ENCODE results near the gene YWHAB.

YWHAB gene

DNA sequence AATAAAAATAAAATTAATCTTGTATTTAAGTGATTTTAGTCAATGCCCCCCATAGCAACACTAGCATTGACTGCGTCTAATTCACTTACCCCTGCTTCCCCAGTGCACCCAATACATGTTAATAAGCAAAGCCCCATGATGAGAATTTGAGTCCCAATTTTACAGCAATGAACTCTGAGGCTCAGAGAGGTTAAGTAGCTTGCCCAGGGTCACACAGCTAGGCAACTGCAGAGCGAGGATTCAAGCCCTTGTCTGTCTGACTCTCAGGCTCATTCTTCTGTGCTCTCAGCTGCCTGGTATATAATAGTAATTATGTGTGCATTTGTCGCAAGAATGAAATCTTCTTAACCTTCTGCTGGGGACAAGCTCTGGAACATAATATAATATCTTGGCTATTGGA, 32.8 kb downstream of the YWHAB start:
- no peak overlapping the region for H3K27ac ChIP-seq
- TF ChIP-seq ZFX (IDR thresholded peaks at IDR 0.05) (no peak), CTCF (conservative IDR thresholded peaks at IDR 0.05) (no peak)

DNA sequence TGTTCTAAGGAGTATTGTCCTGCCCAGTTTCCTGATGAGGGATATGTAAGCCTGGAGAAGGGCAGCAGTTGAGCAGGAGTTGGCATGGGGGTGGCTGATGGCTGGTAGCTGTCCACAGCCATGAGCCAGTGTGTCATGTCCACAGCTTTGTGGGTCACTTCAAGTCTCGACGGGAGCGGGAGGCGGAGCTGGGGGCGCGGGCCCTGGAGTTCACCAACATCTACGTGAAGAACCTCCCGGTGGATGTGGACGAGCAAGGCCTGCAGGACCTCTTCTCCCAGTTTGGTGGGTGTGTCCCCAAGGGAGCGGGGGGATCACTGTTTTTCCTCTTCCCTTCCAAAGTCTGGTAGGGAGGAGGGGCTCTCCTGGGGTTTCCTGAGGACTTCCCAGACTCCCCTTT, 33.3 kb downstream of the YWHAB start:
- no peak overlapping the region for H3K27ac ChIP-seq
- TF ChIP-seq CTCF (conservative IDR thresholded peaks at IDR 0.05) (no peak), ZFX (IDR thresholded peaks at IDR 0.05) (no peak)

DNA sequence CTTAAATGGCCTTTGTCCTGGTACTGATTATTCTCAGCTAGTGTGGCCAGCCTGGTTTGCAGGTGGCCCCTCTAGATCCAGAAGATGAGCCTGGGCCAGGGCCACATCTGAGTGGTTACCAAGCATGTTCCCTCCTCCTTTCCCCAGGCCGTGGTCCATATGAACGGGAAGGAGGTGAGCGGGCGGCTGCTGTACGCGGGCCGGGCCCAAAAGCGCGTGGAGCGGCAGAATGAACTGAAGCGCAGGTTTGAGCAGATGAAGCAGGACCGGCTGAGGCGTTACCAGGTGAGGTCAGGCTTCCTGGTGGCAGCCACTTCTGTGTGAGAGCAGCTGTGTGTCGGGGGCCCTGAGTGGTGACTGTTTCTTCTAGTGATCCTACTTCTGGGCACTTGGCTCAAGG, 35.9 kb downstream of the YWHAB start:
- TF ChIP-seq CTCF (conservative IDR thresholded peaks at IDR 0.05) (no peak), ZFX (IDR thresholded peaks at IDR 0.05) (no peak)
- H3K27ac ChIP-seq: no peak overlapping the region

GRCh38 chr20:44924541-44924940, 39.0 kb downstream of the YWHAB start:
- no peak overlapping the region for H3K27ac ChIP-seq
- TF ChIP-seq ZFX (IDR thresholded peaks at IDR 0.05) (no peak), CTCF (conservative IDR thresholded peaks at IDR 0.05) (no peak)

DNA sequence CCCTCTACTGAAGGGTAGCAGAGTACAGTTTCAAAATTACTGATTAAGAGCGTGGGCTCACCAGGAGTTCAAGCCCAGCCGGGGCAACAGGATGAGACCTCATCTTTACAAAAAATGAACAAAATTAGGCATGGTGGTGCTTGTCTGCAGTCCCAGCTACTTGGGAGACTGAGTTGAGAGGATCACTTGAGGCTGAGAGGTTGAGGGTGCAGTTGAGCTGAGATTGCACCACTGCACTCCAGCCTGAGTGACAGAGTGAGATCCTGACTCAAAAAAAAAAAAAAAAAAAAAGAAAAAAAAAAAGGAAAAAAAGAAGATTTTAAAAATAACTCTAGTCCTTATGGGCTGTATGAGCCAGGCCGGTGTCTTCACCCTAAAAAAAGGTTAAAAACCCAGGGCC, 43.1 kb downstream of the YWHAB start:
- TF ChIP-seq CTCF (conservative IDR thresholded peaks at IDR 0.05) (no peak), ZFX (IDR thresholded peaks at IDR 0.05) (no peak)
- H3K27ac ChIP-seq: no peak overlapping the region

DNA sequence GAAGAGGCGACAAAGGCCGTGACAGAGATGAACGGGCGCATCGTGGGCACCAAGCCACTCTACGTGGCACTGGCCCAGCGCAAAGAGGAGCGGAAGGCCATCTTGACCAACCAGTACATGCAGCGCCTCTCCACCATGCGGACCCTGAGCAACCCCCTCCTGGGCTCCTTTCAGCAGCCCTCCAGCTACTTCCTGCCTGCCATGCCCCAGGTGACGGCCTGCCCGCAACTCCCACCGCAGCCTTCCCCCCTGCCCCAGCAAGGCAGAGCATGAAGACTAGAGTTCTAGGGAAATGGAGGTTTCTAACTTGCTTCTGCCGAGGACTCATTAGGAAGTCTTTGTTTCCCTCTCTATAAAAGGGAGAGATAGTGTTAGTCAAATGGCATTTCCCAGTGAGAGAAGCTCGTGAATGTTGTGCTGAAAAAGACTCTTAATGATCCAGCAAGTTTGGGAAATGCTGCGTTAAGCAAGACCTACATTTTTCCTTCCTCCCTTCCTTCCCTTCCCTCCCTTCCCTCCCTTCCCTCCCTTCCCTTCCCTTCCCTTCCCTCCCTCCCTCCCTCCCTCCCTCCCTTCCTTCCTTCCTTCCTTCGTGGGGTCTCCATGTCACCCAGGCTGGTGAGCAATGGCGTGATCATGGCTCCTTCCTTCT, 45.1 kb downstream of the YWHAB start:
- no peak overlapping the region for H3K27ac ChIP-seq
- TF ChIP-seq ZFX (IDR thresholded peaks at IDR 0.05): no peak
- no peak for TF ChIP-seq CTCF (conservative IDR thresholded peaks at IDR 0.05)

GRCh38 chr20:44931911-44932310, 46.4 kb downstream of the YWHAB start:
- TF ChIP-seq CTCF (conservative IDR thresholded peaks at IDR 0.05): no peak
- TF ChIP-seq ZFX (IDR thresholded peaks at IDR 0.05): no peak
- H3K27ac ChIP-seq: no peak overlapping the region

Data from C4-2B (cell line).